Superior temporal gyrus (tissue), 1 donor: ENCODE data around the gene RALGAPA2.

Source experiments
- DNase-seq: peaks from one replicate; pipeline ENCODE4 v3.0.0-alpha.2; 2016; ENCODE audit errors: extremely low spot score

RALGAPA2 gene

GRCh38 chr20:20683481-20684321, 28.7 kb downstream of the RALGAPA2 start:
- DNase-seq = no peak

- DNase-seq = no peak
These were observed 29.4 kb downstream of the RALGAPA2 start for GRCh38 chr20:20683020-20683419.

- DNase-seq = no peak
These were observed 31.4 kb downstream of the RALGAPA2 start for GRCh38 chr20:20680991-20681508.

- no peak for DNase-seq
These were observed 33.1 kb downstream of the RALGAPA2 start for GRCh38 chr20:20679316-20679715.

- no peak for DNase-seq
These were observed 35.3 kb downstream of the RALGAPA2 start for GRCh38 chr20:20677186-20677585.

- peak; percentile 40 for DNase-seq
These were observed 43.8 kb downstream of the RALGAPA2 start for GRCh38 chr20:20668639-20669038.

GRCh38 chr20:20666359-20666758, 46.1 kb downstream of the RALGAPA2 start:
- no peak for DNase-seq

GRCh38 chr20:20665606-20666332, 46.7 kb downstream of the RALGAPA2 start:
- no peak for DNase-seq

GRCh38 chr20:20664795-20665589, 47.5 kb downstream of the RALGAPA2 start:
- DNase-seq = peak; percentile 70

GRCh38 chr20:20663841-20664240, 48.6 kb downstream of the RALGAPA2 start:
- DNase-seq = no peak

GRCh38 chr20:20658871-20659431, 53.5 kb downstream of the RALGAPA2 start:
- no peak for DNase-seq

- no peak for DNase-seq
These were observed 54.3 kb downstream of the RALGAPA2 start for GRCh38 chr20:20658123-20658522.

GRCh38 chr20:20657092-20657491, 55.4 kb downstream of the RALGAPA2 start:
- DNase-seq = no peak

- no peak for DNase-seq
These were observed 56.6 kb downstream of the RALGAPA2 start for GRCh38 chr20:20655883-20656282.

- DNase-seq = no peak
These were observed 62.5 kb downstream of the RALGAPA2 start for GRCh38 chr20:20649945-20650344.

- no peak for DNase-seq
These were observed 68.5 kb downstream of the RALGAPA2 start for GRCh38 chr20:20643927-20644326.

GRCh38 chr20:20641783-20642182, 70.7 kb downstream of the RALGAPA2 start:
- DNase-seq = no peak

GRCh38 chr20:20638878-20639277, 73.6 kb downstream of the RALGAPA2 start:
- no peak for DNase-seq

- DNase-seq = no peak
These were observed 74.3 kb downstream of the RALGAPA2 start for GRCh38 chr20:20637998-20638725.

- DNase-seq = no peak
These were observed 77.4 kb downstream of the RALGAPA2 start for GRCh38 chr20:20635006-20635405.

GRCh38 chr20:20632644-20633043, 79.8 kb downstream of the RALGAPA2 start:
- DNase-seq = no peak
